Nephron progenitor cell (in vitro differentiated cells): Measurements from ENCODE around the gene HMGN3.

Source experiments
- DNase-seq: peaks from one replicate; pipeline ENCODE4 v3.0.0; 2021
- H3K27ac Mint-ChIP-seq: 2 replicates; pipeline ENCODE4 v1.8.0; 2021; ENCODE audit warnings: mild to moderate bottlenecking, moderate library complexity, mixed read lengths
- H3K27me3 Mint-ChIP-seq: 2 replicates; pipeline ENCODE4 v1.8.0; 2021; ENCODE audit warnings: mild to moderate bottlenecking, low read depth, mixed read lengths; ENCODE audit not compliant: poor library complexity
- H3K36me3 Mint-ChIP-seq: 2 replicates; pipeline ENCODE4 v1.8.0; 2021; ENCODE audit warnings: low read depth, mixed read lengths
- H3K4me1 Mint-ChIP-seq: 2 replicates; pipeline ENCODE4 v1.8.0; 2021; ENCODE audit warnings: mixed read lengths
- H3K4me3 Mint-ChIP-seq: 2 replicates; pipeline ENCODE4 v1.8.0; 2021; ENCODE audit warnings: mild to moderate bottlenecking, moderate library complexity, mixed read lengths
- H3K9me3 Mint-ChIP-seq: 2 replicates; pipeline ENCODE4 v1.8.0; 2021; ENCODE audit warnings: mild to moderate bottlenecking, moderate library complexity, mixed read lengths
- TF ChIP-seq, protein P1 (sequence below): fragments of 200-600 bp; sonication (generic); IDR thresholded peaks from 2 replicates; pipeline ENCODE4 v1.5.0; 2021; ENCODE audit warnings: antibody characterized with exemption

HMGN3 gene

GRCh38 chr6:79250107-79250514 is 15.6 kb upstream of the HMGN3 start:
- Mint-ChIP-seq H3K27me3 (no peaks in the 10 kb centered on the region), H3K4me3 (no peak overlapping the region), H3K36me3 (no peaks in the 10 kb centered on the region), H3K9me3 (peaks cover 34% of the 10 kb centered on the region), H3K4me1 (no peaks in the 10 kb centered on the region), H3K27ac (no peak overlapping the region)
- DNase-seq: no peak
- TF ChIP-seq, protein P1, sequence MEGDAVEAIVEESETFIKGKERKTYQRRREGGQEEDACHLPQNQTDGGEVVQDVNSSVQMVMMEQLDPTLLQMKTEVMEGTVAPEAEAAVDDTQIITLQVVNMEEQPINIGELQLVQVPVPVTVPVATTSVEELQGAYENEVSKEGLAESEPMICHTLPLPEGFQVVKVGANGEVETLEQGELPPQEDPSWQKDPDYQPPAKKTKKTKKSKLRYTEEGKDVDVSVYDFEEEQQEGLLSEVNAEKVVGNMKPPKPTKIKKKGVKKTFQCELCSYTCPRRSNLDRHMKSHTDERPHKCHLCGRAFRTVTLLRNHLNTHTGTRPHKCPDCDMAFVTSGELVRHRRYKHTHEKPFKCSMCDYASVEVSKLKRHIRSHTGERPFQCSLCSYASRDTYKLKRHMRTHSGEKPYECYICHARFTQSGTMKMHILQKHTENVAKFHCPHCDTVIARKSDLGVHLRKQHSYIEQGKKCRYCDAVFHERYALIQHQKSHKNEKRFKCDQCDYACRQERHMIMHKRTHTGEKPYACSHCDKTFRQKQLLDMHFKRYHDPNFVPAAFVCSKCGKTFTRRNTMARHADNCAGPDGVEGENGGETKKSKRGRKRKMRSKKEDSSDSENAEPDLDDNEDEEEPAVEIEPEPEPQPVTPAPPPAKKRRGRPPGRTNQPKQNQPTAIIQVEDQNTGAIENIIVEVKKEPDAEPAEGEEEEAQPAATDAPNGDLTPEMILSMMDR: no peak

GRCh38 chr6:79249136-79249535 is 14.7 kb upstream of the HMGN3 start:
- Mint-ChIP-seq H3K4me1 (no peaks in the 10 kb centered on the region), H3K36me3 (no peaks in the 10 kb centered on the region), H3K27me3 (no peaks in the 10 kb centered on the region), H3K4me3 (no peak overlapping the region), H3K9me3 (peaks cover 28% of the 10 kb centered on the region), H3K27ac (no peak overlapping the region)
- TF ChIP-seq, protein P1: no peak
- no peak for DNase-seq

DNA sequence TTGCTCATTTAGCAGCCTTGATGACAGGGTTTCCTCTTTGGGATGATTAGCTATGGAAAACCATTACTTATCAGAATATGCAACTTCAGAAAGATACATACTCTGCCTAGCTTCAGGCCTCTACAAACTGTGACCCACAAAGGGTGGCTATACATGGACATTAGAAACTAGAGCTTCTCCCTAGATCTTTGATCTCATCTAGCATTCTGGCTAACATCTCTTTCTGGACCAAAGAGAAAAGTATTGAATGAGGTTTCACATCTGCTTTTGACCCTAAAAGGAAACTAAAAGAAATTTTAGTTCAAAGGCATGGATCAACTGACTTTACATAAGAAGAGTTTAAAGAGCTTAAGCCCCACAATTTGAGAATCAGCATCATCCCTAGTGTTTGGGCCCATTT is 12.4 kb upstream of the HMGN3 start:
- Mint-ChIP-seq H3K27ac (no peak overlapping the region), H3K4me1 (no peaks in the 10 kb centered on the region), H3K36me3 (no peaks in the 10 kb centered on the region), H3K4me3 (no peak overlapping the region), H3K27me3 (no peaks in the 10 kb centered on the region), H3K9me3 (peaks cover 14% of the 10 kb centered on the region)
- DNase-seq: no peak
- TF ChIP-seq, protein P1: no peak

DNA sequence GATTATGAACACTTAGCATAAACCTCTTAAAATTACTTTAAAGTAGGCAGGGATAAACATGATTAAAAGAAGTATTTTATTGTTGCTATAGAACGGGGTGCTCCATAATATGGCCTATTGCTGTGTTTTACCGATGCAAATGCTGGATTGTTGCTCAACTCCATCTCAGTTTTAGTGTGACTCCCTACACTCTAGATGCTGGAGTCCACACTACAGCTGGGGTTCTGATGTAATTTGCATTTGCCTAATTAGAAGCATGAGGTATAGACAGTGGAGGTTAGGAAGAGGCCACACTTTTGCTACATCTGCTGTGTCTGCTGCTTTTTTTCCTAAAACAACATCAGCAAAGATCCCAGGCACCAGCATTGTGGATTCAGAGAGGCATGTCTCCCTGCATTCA is 6.7 kb upstream of the HMGN3 start:
- Mint-ChIP-seq H3K4me3 (no peak overlapping the region), H3K4me1 (peaks cover 5% of the 10 kb centered on the region), H3K27me3 (no peaks in the 10 kb centered on the region), H3K27ac (no peak overlapping the region), H3K9me3 (peaks cover 7% of the 10 kb centered on the region), H3K36me3 (no peaks in the 10 kb centered on the region)
- TF ChIP-seq, protein P1: no peak
- no peak for DNase-seq

DNA sequence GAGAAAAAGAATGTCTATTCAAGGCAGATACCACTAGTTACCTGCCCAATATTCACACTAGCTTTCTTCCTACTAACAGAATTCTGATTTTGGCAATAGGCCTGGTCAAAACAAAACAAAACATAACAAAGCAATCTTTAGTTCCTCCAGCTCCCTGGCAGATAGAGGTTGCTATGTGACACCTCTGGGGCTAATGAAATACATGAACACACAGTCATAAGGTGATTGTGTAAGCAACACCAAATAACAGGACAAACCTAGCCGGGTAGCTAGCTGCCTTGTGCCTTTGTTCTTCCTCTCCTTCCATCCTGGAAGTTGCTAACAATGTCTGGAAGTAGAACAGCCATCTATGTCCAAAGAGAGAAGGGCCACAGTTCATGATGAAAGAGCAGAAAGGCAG is 6.0 kb upstream of the HMGN3 start:
- TF ChIP-seq, protein P1: no peak
- peaks cover 2% of the 10 kb centered on the region for H3K36me3 Mint-ChIP-seq
- H3K4me3 Mint-ChIP-seq: no peak overlapping the region
- H3K9me3 Mint-ChIP-seq: peaks cover 2% of the 10 kb centered on the region
- H3K27me3 Mint-ChIP-seq: no peaks in the 10 kb centered on the region
- H3K27ac Mint-ChIP-seq: no peak overlapping the region
- peaks cover 5% of the 10 kb centered on the region for H3K4me1 Mint-ChIP-seq
- DNase-seq: no peak

GRCh38 chr6:79239536-79240168 is 5.2 kb upstream of the HMGN3 start:
- Mint-ChIP-seq H3K27ac (no peak overlapping the region), H3K36me3 (peaks cover 11% of the 10 kb centered on the region), H3K4me1 (peaks cover 5% of the 10 kb centered on the region), H3K9me3 (peaks cover 10% of the 10 kb centered on the region), H3K4me3 (no peak overlapping the region), H3K27me3 (no peaks in the 10 kb centered on the region)
- DNase-seq: no peak
- TF ChIP-seq, protein P1: no peak
